OCI-M1 (cell line): ENCODE measurements around the gene NUDT4B.
"Not testable (repeated sequence)": the region's sequence is repeated elsewhere in the genome, so short reads cannot be mapped to it uniquely, and the experiment has no call there.

ENCODE experiments used
- DNase-seq: peaks from one replicate; lab custom pipeline; 2025; lab: John Stamatoyannopoulos, UW

Gene NUDT4B

GRCh38 chr1:148738667-148739066, 9.9 kb upstream of the NUDT4B start:
- DNase-seq: not testable (repeated sequence)

- not testable (repeated sequence) for DNase-seq
These were observed 5.4 kb upstream of the NUDT4B start for GRCh38 chr1:148743200-148743599.

- DNase-seq: not testable (repeated sequence)
These were observed 4.6 kb upstream of the NUDT4B start for GRCh38 chr1:148743726-148744720.

- DNase-seq: not testable (repeated sequence)
These were observed 734 bp downstream of the NUDT4B start for GRCh38 chr1:148749335-148749681.

GRCh38 chr1:148756231-148756630, 7.7 kb downstream of the NUDT4B start:
- not testable (repeated sequence) for DNase-seq

GRCh38 chr1:148757446-148757845, 8.9 kb downstream of the NUDT4B start:
- not testable (repeated sequence) for DNase-seq

- not testable (repeated sequence) for DNase-seq
These were observed 9.8 kb downstream of the NUDT4B start for GRCh38 chr1:148758412-148758811.

GRCh38 chr1:148758925-148759324, 10.4 kb downstream of the NUDT4B start:
- not testable (repeated sequence) for DNase-seq

- DNase-seq: not testable (repeated sequence)
These were observed 11.2 kb downstream of the NUDT4B start for GRCh38 chr1:148759749-148760148.

- DNase-seq: not testable (repeated sequence)
These were observed 11.6 kb downstream of the NUDT4B start for GRCh38 chr1:148760206-148760605.

- not testable (repeated sequence) for DNase-seq
These were observed 12.8 kb downstream of the NUDT4B start for GRCh38 chr1:148761360-148761759.

- not testable (repeated sequence) for DNase-seq
These were observed 16.9 kb downstream of the NUDT4B start for GRCh38 chr1:148765238-148766019.

- not testable (repeated sequence) for DNase-seq
These were observed 20.0 kb downstream of the NUDT4B start for GRCh38 chr1:148768541-148768940.

GRCh38 chr1:148769495-148769894, 20.9 kb downstream of the NUDT4B start:
- not testable (repeated sequence) for DNase-seq

- DNase-seq: not testable (repeated sequence)
These were observed 25.1 kb downstream of the NUDT4B start for GRCh38 chr1:148773690-148774089.

GRCh38 chr1:148774102-148774501, 25.5 kb downstream of the NUDT4B start:
- DNase-seq: not testable (repeated sequence)

GRCh38 chr1:148775263-148775662, 26.7 kb downstream of the NUDT4B start:
- not testable (repeated sequence) for DNase-seq

GRCh38 chr1:148777649-148778048, 29.1 kb downstream of the NUDT4B start:
- not testable (repeated sequence) for DNase-seq

- DNase-seq: not testable (repeated sequence)
These were observed 31.8 kb downstream of the NUDT4B start for GRCh38 chr1:148780404-148780803.

GRCh38 chr1:148791543-148792099, 43.0 kb downstream of the NUDT4B start:
- DNase-seq: not testable (repeated sequence)

- not testable (repeated sequence) for DNase-seq
These were observed 45.3 kb downstream of the NUDT4B start for GRCh38 chr1:148793762-148794332.
